ENCODE measurements around the gene HLA-DOB. TPM values are rescaled to one million over a fixed set of nuclear protein-coding genes. Genes with fewer than 3 reads are reported as not detected.

Gene HLA-DOB
- total and polyA plus RNA-seq, 2 donors (not counting 3 experiments of a cell fraction or from before 2014, with no cell fraction given) = 0.46 to 0.54 TPM

DNA sequence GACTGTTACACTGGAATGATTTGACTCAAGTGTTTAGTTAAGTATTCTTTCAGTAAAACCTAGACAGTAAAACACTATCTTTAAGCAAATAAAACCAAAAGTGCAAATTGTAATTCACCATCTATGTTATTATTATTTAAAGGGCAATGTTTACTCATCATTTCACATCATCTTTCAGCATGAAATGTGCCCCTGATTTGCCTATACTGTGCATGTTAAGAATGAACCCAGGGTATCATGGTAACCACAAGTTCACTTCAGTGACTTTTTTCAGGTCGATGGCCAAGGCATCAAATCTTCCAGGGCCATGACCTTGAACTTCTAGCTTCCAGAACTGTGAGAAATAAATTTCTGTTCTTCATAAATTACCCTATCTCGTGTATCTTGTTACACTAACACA lies 2.1 kb upstream of the HLA-DOB start:
- CTCF ChIA-PET = interaction anchor here (2.3 kb wide), 1 partner anchor 49 kb away, joined by 10 read pairs; no protein-coding TSS in a partner anchor
- Histone ChIP-seq H3K4me3 (replicated peaks in 1 of 3; ENCODE audit: insufficient read depth in 1 of 3, low read depth in 1 of 3, low read length in 3 of 3) (no peak overlapping the region), H4K20me1 (replicated peaks; ENCODE audit: control insufficient read depth, extremely low read depth, insufficient read depth, low read length) (no peaks in the 10 kb centered on the region), H3K4me2 (ENCODE audit: insufficient read depth, low read length) (no peak overlapping the region), H3K36me3 (ENCODE audit: control insufficient read depth in 2 of 2, extremely low read depth in 1 of 2, insufficient read depth in 2 of 2, low read length in 2 of 2) (no peaks in the 10 kb centered on the region), H3K4me1 (ENCODE audit: control insufficient read depth, extremely low read depth, insufficient read depth, low read length) (no peaks in the 10 kb centered on the region), H3K27me3 (ENCODE audit: control insufficient read depth in 2 of 2, insufficient read depth in 2 of 2, low read length in 2 of 2) (peaks cover 0 to 8% of the 10 kb centered on the region in 2 experiments), H3K9me1 (replicated peaks; ENCODE audit: control insufficient read depth, extremely low read depth, insufficient read depth, low read length) (no peaks in the 10 kb centered on the region), H3K79me2 (ENCODE audit: control insufficient read depth, insufficient read depth, low read length) (no peaks in the 10 kb centered on the region), H2AFZ (ENCODE audit: low read depth, low read length) (no peak overlapping the region), H3K27ac (ENCODE audit: insufficient read depth, low read depth, low read length) (no peak overlapping the region), H3K9ac (replicated peaks; ENCODE audit: extremely low read depth, insufficient read depth, low read length) (no peak overlapping the region), H3K9me3 (replicated peaks; ENCODE audit: control insufficient read depth, insufficient read depth, low read length) (no peaks in the 10 kb centered on the region)
- TF ChIP-seq POLR2A (IDR thresholded peaks at IDR 0.05; ENCODE audit: low read depth, low read length) (no peak), JUN (IDR thresholded peaks at IDR 0.05; ENCODE audit: borderline replicate concordance, insufficient read depth, insufficient read length, low read depth) (no peak), GATA2 (IDR thresholded peaks at IDR 0.05; ENCODE audit: insufficient read depth, insufficient read length, low read depth, low read length) (no peak), POLR2AphosphoS5 (IDR thresholded peaks at IDR 0.05; ENCODE audit: insufficient read depth, low read depth, low read length) (no peak), FOS (IDR thresholded peaks at IDR 0.05; ENCODE audit: borderline replicate concordance, insufficient read depth, low read length) (no peak), EZH2 (IDR thresholded peaks at IDR 0.05; ENCODE audit: borderline replicate concordance, low read depth, low read length, severe bottlenecking) (no peak), MYC (IDR thresholded peaks at IDR 0.05; ENCODE audit: low read depth, low read length) (no peak)
- TF ChIP-seq, protein P1, sequence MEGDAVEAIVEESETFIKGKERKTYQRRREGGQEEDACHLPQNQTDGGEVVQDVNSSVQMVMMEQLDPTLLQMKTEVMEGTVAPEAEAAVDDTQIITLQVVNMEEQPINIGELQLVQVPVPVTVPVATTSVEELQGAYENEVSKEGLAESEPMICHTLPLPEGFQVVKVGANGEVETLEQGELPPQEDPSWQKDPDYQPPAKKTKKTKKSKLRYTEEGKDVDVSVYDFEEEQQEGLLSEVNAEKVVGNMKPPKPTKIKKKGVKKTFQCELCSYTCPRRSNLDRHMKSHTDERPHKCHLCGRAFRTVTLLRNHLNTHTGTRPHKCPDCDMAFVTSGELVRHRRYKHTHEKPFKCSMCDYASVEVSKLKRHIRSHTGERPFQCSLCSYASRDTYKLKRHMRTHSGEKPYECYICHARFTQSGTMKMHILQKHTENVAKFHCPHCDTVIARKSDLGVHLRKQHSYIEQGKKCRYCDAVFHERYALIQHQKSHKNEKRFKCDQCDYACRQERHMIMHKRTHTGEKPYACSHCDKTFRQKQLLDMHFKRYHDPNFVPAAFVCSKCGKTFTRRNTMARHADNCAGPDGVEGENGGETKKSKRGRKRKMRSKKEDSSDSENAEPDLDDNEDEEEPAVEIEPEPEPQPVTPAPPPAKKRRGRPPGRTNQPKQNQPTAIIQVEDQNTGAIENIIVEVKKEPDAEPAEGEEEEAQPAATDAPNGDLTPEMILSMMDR (IDR thresholded peaks at IDR 0.05; ENCODE audit: extremely low read depth in 1 of 2, insufficient read depth in 1 of 2, low read depth in 1 of 2, low read length in 2 of 2) = no peak
- TF ChIP-seq, protein P2, sequence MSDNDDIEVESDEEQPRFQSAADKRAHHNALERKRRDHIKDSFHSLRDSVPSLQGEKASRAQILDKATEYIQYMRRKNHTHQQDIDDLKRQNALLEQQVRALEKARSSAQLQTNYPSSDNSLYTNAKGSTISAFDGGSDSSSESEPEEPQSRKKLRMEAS (IDR thresholded peaks at IDR 0.05; ENCODE audit: insufficient read depth, insufficient read length) = no peak
- intact Hi-C loops (cut with micrococcal nuclease) (no loop called here), dilution Hi-C loops (cut with MboI; ENCODE audit: extremely low pct_ligation_motif_present, low sequenced_read_pairs) (no loop called here)
- BruUV-seq (replicated peaks) = no TSS peak
- POLR2A ChIA-PET = no interaction called here
- DNase-seq (ENCODE audit: low read depth, low spot score) (no peak), FAIRE-seq (no peak)
